ENCODE data around the gene MTCH1. TPM values are rescaled to one million over a fixed set of nuclear protein-coding genes. Genes with fewer than 3 reads are reported as not detected.

The MTCH1 gene
- total RNA-seq, 1 donor from 2014 or later: 180 TPM

GRCh38 chr6:36976509-36976908 lies 9.5 kb downstream of the MTCH1 start:
- DNase-seq (ENCODE audit: extremely low spot score, unreplicated experiment): no peak
- Mint-ChIP-seq H3K9me3 (ENCODE audit: unreplicated experiment) (no peaks in the 10 kb centered on the region), H3K36me3 (ENCODE audit: unreplicated experiment) (peaks cover 58% of the 10 kb centered on the region), H3K27me3 (ENCODE audit: unreplicated experiment) (no peaks in the 10 kb centered on the region), H3K4me1 (ENCODE audit: unreplicated experiment) (peaks cover 15% of the 10 kb centered on the region), H3K4me3 (ENCODE audit: unreplicated experiment) (no peak overlapping the region), H3K27ac (ENCODE audit: unreplicated experiment) (no peak overlapping the region)
- TF ChIP-seq, protein P1, sequence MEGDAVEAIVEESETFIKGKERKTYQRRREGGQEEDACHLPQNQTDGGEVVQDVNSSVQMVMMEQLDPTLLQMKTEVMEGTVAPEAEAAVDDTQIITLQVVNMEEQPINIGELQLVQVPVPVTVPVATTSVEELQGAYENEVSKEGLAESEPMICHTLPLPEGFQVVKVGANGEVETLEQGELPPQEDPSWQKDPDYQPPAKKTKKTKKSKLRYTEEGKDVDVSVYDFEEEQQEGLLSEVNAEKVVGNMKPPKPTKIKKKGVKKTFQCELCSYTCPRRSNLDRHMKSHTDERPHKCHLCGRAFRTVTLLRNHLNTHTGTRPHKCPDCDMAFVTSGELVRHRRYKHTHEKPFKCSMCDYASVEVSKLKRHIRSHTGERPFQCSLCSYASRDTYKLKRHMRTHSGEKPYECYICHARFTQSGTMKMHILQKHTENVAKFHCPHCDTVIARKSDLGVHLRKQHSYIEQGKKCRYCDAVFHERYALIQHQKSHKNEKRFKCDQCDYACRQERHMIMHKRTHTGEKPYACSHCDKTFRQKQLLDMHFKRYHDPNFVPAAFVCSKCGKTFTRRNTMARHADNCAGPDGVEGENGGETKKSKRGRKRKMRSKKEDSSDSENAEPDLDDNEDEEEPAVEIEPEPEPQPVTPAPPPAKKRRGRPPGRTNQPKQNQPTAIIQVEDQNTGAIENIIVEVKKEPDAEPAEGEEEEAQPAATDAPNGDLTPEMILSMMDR (IDR thresholded peaks at IDR 0.05): no peak

GRCh38 chr6:36976007-36976264 lies 10.1 kb downstream of the MTCH1 start:
- H3K9me3 Mint-ChIP-seq (ENCODE audit: unreplicated experiment): no peaks in the 10 kb centered on the region

GRCh38 chr6:36975231-36976006 lies 10.6 kb downstream of the MTCH1 start:
- H3K27ac Mint-ChIP-seq (ENCODE audit: unreplicated experiment): no peak overlapping the region
- TF ChIP-seq, protein P1 (IDR thresholded peaks at IDR 0.05): no peak
- DNase-seq (ENCODE audit: extremely low spot score, unreplicated experiment): no peak
- no peaks in the 10 kb centered on the region for H3K27me3 Mint-ChIP-seq (ENCODE audit: unreplicated experiment)
- no peak overlapping the region for H3K4me3 Mint-ChIP-seq (ENCODE audit: unreplicated experiment)
- no peaks in the 10 kb centered on the region for H3K9me3 Mint-ChIP-seq (ENCODE audit: unreplicated experiment)
- peaks cover 11% of the 10 kb centered on the region for H3K4me1 Mint-ChIP-seq (ENCODE audit: unreplicated experiment)
- H3K36me3 Mint-ChIP-seq (ENCODE audit: unreplicated experiment): peaks cover 58% of the 10 kb centered on the region

More at GRCh38 chr6:36976007-36976264, 10.1 kb downstream of the MTCH1 start:
- Mint-ChIP-seq H3K4me1 (ENCODE audit: unreplicated experiment) (peaks cover 15% of the 10 kb centered on the region), H3K4me3 (ENCODE audit: unreplicated experiment) (no peak overlapping the region), H3K27ac (ENCODE audit: unreplicated experiment) (no peak overlapping the region), H3K36me3 (ENCODE audit: unreplicated experiment) (peaks cover 58% of the 10 kb centered on the region), H3K27me3 (ENCODE audit: unreplicated experiment) (no peaks in the 10 kb centered on the region)
- TF ChIP-seq, protein P1 (IDR thresholded peaks at IDR 0.05): no peak
- DNase-seq (ENCODE audit: extremely low spot score, unreplicated experiment): no peak

DNA sequence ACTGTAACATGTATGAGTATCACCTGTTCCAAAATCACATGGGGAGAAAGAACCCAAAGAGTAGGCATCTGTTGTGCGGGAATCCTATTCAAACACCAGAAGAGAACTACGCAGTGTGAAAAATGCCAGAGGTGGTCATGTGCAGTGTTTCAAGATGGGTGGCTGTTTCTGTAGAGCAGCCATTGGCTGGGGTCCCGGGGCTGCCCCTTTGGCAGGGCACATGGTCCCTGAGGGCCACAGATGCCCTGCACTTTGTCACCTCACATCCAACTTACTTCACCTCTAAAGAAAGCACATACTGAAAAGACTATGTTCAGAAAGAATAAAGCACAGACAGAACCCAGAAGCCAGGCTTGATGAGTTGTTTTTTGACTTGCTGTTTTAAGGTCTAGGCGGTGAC lies 12.3 kb downstream of the MTCH1 start:
- Mint-ChIP-seq H3K9me3 (ENCODE audit: unreplicated experiment) (no peaks in the 10 kb centered on the region), H3K27me3 (ENCODE audit: unreplicated experiment) (no peaks in the 10 kb centered on the region), H3K36me3 (ENCODE audit: unreplicated experiment) (peaks cover 62% of the 10 kb centered on the region), H3K4me1 (ENCODE audit: unreplicated experiment) (peaks cover 4% of the 10 kb centered on the region), H3K27ac (ENCODE audit: unreplicated experiment) (no peak overlapping the region), H3K4me3 (ENCODE audit: unreplicated experiment) (no peak overlapping the region)
- DNase-seq (ENCODE audit: extremely low spot score, unreplicated experiment): no peak
- TF ChIP-seq, protein P1 (IDR thresholded peaks at IDR 0.05): no peak

DNA sequence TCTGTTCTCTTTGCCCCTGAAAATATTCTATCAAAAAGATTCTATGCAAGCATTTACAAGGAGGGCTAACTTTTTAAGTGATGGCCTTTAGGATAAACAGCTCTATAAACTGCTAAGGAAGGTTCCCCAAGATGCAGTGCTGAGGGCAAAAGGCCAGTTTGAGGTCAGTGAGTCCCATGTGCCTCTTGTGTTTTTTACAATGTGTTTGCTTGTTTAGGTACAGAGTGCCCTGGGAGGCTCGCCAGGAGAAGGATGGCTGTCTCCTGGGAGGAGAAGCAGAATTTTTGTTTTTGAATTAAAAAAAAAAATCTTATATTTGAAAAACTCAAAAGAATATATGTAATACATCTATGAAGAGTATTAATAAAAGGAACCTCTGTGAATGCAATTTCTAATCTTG lies 12.8 kb downstream of the MTCH1 start:
- Mint-ChIP-seq H3K4me3 (ENCODE audit: unreplicated experiment) (no peak overlapping the region), H3K9me3 (ENCODE audit: unreplicated experiment) (no peaks in the 10 kb centered on the region), H3K27ac (ENCODE audit: unreplicated experiment) (no peak overlapping the region), H3K27me3 (ENCODE audit: unreplicated experiment) (no peaks in the 10 kb centered on the region), H3K4me1 (ENCODE audit: unreplicated experiment) (peaks cover 6% of the 10 kb centered on the region), H3K36me3 (ENCODE audit: unreplicated experiment) (peaks cover 66% of the 10 kb centered on the region)
- no peak for DNase-seq (ENCODE audit: extremely low spot score, unreplicated experiment)
- TF ChIP-seq, protein P1 (IDR thresholded peaks at IDR 0.05): no peak

All from osteocyte (in vitro differentiated cells).